Immature natural killer cell (primary cell): ENCODE measurements around the gene GRID1. TPM values are rescaled to one million over a fixed set of nuclear protein-coding genes. Genes with fewer than 3 reads are reported as not detected.
"Not testable (repeated sequence)": the region's sequence is repeated elsewhere in the genome, so short reads cannot be mapped to it uniquely, and the experiment has no call there.

ENCODE experiments used
- DNase-seq, 3 donors: peaks; one replicate each; pipeline ENCODE4 v3.0.0; 2022; ENCODE audit warnings: mixed read lengths in 1 of 3
- H3K27ac Mint-ChIP-seq, 6 donors: one replicate each; pipeline ENCODE4 v1.8.0; 2020; ENCODE audit warnings: mixed read lengths in 6 of 6, mild to moderate bottlenecking in 5 of 6, inconsistent platforms in 4 of 6, moderate library complexity in 3 of 6
- H3K27me3 Mint-ChIP-seq, 3 donors: one replicate each; pipeline ENCODE4 v1.8.0; 2020 to 2021; ENCODE audit warnings: low read depth in 3 of 3, mild to moderate bottlenecking in 3 of 3, mixed read lengths in 3 of 3, moderate library complexity in 3 of 3, inconsistent platforms in 1 of 3
- H3K36me3 Mint-ChIP-seq, 3 donors: one replicate each; pipeline ENCODE4 v1.8.0; 2020; ENCODE audit warnings: mixed read lengths in 3 of 3, inconsistent platforms in 2 of 3, mild to moderate bottlenecking in 2 of 3
- H3K4me1 Mint-ChIP-seq, 2 donors: one replicate each; pipeline ENCODE4 v1.8.0; 2020; ENCODE audit warnings: inconsistent platforms in 2 of 2, mild to moderate bottlenecking in 2 of 2, mixed read lengths in 2 of 2, moderate library complexity in 1 of 2
- H3K4me3 Mint-ChIP-seq, 5 donors: one replicate each; pipeline ENCODE4 v1.8.0; 2020; ENCODE audit warnings: mild to moderate bottlenecking in 5 of 5, mixed read lengths in 5 of 5, inconsistent platforms in 3 of 5, moderate library complexity in 3 of 5
- H3K9me3 Mint-ChIP-seq, 6 donors: one replicate each; pipeline ENCODE4 v1.8.0; 2020; ENCODE audit warnings: mild to moderate bottlenecking in 6 of 6, mixed read lengths in 6 of 6, inconsistent platforms in 4 of 6, moderate library complexity in 3 of 6
- polyA plus RNA-seq, 3 donors: library from polyadenylated mRNA; unstranded; fragments of 300-500 nt; fragmentation: Illumina TruSeq; gene quantifications; one replicate each; pipeline ENCODE4 v1.2.3, GENCODE V29; 2021

Gene GRID1
- polyA plus RNA-seq, 3 donors from 2014 or later: not detected

- H3K4me1 Mint-ChIP-seq: no peaks in the 10 kb centered on the region
- no peaks in the 10 kb centered on the region for H3K36me3 Mint-ChIP-seq
- H3K27me3 Mint-ChIP-seq: peaks cover 0 to 3% (median 2%) of the 10 kb centered on the region in 3 donors
- no peak for DNase-seq
- H3K27ac Mint-ChIP-seq: no peak overlapping the region
- H3K9me3 Mint-ChIP-seq: peaks cover 0 to 5% (median 0%) of the 10 kb centered on the region in 6 donors
- no peak overlapping the region for H3K4me3 Mint-ChIP-seq
These were observed 630.6 kb downstream of the GRID1 start for GRCh38 chr10:85735997-85736396.

DNA sequence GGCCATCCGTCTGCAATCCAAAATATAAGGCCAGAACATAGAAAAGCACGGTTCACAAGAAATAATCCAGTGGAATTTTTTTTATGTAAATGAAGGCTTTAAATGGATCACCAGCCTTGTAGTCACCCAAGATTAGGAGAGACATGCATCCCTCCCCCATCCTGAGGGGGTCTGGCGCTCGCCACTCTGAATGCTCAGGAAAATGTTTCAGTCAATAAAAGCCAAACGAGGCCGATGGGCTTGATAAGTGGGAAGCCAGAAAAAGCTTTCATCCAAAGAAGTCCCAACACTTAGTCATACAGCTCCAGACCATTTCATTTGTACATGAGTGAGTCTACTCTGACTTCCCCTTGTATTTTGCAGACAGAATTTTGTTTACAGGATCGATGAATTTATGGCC, 631.8 kb downstream of the GRID1 start:
- H3K36me3 Mint-ChIP-seq: no peaks in the 10 kb centered on the region
- H3K4me3 Mint-ChIP-seq: no peak overlapping the region
- no peak for DNase-seq

GRCh38 chr10:85724215-85724614, 642.4 kb downstream of the GRID1 start:
- H3K36me3 Mint-ChIP-seq: no peaks in the 10 kb centered on the region
- H3K9me3 Mint-ChIP-seq: peaks cover 0 to 16% (median 1%) of the 10 kb centered on the region in 6 donors
- no peak for DNase-seq
- H3K4me1 Mint-ChIP-seq: no peaks in the 10 kb centered on the region
- H3K27ac Mint-ChIP-seq: no peak overlapping the region
- no peak overlapping the region for H3K4me3 Mint-ChIP-seq
- H3K27me3 Mint-ChIP-seq: no peaks in the 10 kb centered on the region

More for the DNA sequence above, 631.8 kb downstream of the GRID1 start:
- H3K9me3 Mint-ChIP-seq: peaks cover 0 to 5% (median 0%) of the 10 kb centered on the region in 6 donors
- no peaks in the 10 kb centered on the region for H3K4me1 Mint-ChIP-seq
- peaks cover 0 to 3% (median 2%) of the 10 kb centered on the region in 3 donors for H3K27me3 Mint-ChIP-seq
- no peak overlapping the region for H3K27ac Mint-ChIP-seq

DNA sequence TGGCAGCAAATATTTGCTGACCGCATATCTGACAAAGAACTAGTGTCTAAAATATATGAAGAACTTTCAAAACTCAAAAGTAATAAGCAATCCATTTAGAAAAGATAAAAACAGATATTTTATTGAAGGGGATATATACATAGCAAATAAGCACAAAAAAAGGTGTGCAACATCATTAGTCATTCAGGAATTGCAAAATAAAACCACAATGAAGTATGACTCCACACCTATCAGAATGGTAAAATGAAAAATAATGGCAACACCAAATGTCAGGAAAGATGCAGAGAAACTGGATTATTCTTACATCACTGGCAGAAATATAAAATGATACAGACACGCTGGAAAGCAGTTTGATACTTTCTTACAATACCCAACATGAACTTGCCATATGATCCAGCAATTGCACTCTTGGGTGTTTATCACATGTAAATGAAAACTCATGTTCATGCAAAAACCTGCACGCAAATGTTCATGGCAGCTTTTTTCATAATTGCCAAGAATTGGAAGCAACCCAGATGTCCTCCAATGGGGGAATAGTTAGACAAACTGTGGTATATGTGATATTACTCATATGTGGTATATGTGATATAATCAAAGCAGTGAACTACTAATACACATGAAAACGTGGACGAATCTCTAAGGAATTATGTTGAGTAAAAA, 645.5 kb downstream of the GRID1 start:
- Mint-ChIP-seq H3K27me3 (peaks cover 0 to 2% (median 1%) of the 10 kb centered on the region in 3 donors), H3K27ac (no peak overlapping the region), H3K4me3 (no peak overlapping the region), H3K4me1 (no peaks in the 10 kb centered on the region), H3K36me3 (no peaks in the 10 kb centered on the region), H3K9me3 (peaks cover 0 to 10% (median 2%) of the 10 kb centered on the region in 6 donors)
- DNase-seq: no peak

GRCh38 chr10:85719408-85719807, 647.2 kb downstream of the GRID1 start:
- Mint-ChIP-seq H3K27me3 (peaks cover 0 to 4% (median 2%) of the 10 kb centered on the region in 3 donors), H3K27ac (no peak overlapping the region), H3K4me1 (no peaks in the 10 kb centered on the region), H3K36me3 (no peaks in the 10 kb centered on the region), H3K4me3 (no peak overlapping the region), H3K9me3 (peaks cover 0 to 18% (median 2%) of the 10 kb centered on the region in 6 donors)
- DNase-seq: no peak

DNA sequence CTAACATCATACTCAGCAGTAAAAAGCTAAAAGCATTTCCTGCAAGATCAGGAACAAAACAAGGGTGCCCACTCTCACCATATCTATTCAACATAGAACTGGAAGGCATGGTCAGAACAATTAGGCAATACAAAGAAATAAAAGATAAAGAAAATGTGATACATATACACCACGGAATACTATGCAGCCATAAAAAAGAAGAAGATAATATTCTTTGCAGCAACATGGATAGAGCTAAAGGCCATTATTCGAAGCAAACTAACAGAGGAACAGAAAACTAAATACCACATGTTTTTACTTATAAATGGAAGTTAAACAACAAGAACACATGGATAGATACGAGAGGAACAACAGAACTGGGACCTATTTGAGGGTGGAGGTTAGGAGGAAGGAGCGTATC, 652.7 kb downstream of the GRID1 start:
- Mint-ChIP-seq H3K9me3 (peaks cover 0 to 19% (median 1%) of the 10 kb centered on the region in 6 donors), H3K36me3 (no peaks in the 10 kb centered on the region), H3K4me3 (no peak overlapping the region), H3K27me3 (peaks cover 0 to 4% (median 3%) of the 10 kb centered on the region in 3 donors), H3K4me1 (no peaks in the 10 kb centered on the region), H3K27ac (no peak overlapping the region)
- DNase-seq: no peak

- Mint-ChIP-seq H3K27ac (no peak overlapping the region), H3K9me3 (peaks cover 0 to 19% (median 8%) of the 10 kb centered on the region in 6 donors), H3K36me3 (no peaks in the 10 kb centered on the region), H3K4me3 (no peak overlapping the region), H3K27me3 (peaks cover 0 to 2% (median 1%) of the 10 kb centered on the region in 3 donors), H3K4me1 (no peaks in the 10 kb centered on the region)
- no peak for DNase-seq
These were observed 663.8 kb downstream of the GRID1 start for GRCh38 chr10:85702768-85703167.

DNA sequence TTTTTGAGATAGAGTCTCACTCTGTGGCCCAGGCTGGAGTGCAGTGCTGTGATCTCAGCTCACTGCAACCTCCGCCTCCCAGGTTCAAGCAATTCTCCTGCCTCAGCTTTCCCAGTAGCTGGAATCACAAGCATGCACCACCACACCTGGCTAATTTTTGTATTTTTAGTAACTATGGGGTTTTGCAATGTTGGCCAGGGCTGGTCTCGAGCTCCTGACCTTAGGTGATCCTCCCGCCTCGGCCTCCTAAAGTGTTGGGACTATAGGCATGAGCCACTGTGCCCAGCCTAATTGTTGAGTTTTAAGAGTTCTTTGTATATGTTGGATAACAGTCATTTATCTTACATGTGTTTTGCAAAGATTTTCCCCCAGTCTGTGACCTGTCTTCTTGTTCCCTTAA, 667.5 kb downstream of the GRID1 start:
- H3K27me3 Mint-ChIP-seq, H3K4me1 Mint-ChIP-seq, H3K27ac Mint-ChIP-seq: not testable (repeated sequence)

DNA sequence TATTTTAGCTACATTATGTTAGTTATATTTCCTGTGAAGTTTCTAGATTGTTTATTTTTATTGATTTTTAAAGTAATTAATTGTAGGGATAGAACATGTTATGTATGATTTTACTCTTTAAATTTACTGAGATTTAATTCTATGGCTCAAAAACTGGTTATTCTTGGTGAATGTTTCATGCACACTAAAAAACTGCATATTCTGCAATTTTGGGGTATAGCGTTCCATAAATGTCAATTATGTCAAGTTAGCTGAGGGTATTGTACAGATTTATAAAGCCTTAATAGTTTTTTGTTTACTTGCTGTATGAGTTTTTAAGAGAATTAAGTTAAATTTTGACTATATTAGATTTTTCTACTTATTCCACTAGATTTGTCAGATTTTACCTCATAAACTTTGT, 669.7 kb downstream of the GRID1 start:
- Mint-ChIP-seq H3K27me3 (peaks cover 0 to 1% (median 0%) of the 10 kb centered on the region in 3 donors), H3K4me3 (no peak overlapping the region), H3K9me3 (peaks cover 0 to 13% (median 6%) of the 10 kb centered on the region in 6 donors), H3K27ac (no peak overlapping the region), H3K4me1 (no peaks in the 10 kb centered on the region), H3K36me3 (no peaks in the 10 kb centered on the region)
- no peak for DNase-seq

More for the DNA sequence above, 667.5 kb downstream of the GRID1 start:
- H3K9me3 Mint-ChIP-seq, DNase-seq, H3K36me3 Mint-ChIP-seq, H3K4me3 Mint-ChIP-seq: not testable (repeated sequence)

DNA sequence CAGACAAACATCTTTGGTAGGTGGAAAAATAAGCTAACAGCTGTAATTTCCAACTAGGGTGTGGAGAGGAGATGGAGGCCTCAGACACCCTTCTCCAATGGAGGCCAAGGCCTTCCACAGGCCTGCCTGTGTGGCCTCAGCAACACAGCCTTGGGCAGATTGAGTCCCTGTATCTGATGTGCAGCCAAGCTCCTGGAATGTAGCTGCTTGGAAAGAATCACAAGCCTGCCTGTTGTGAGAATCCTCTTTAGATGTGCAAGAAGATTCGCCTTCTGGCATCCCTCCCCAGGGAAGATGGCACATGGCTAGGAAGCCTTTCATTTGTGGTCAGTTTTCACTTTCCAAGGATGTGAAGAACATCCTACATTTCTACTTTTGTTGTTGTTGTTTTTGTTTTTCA, 684.0 kb downstream of the GRID1 start:
- H3K9me3 Mint-ChIP-seq: peaks cover 0 to 7% (median 3%) of the 10 kb centered on the region in 6 donors
- no peak overlapping the region for H3K4me3 Mint-ChIP-seq
- H3K4me1 Mint-ChIP-seq: no peaks in the 10 kb centered on the region
- H3K27me3 Mint-ChIP-seq: peaks cover 0 to 3% (median 0%) of the 10 kb centered on the region in 3 donors
- no peaks in the 10 kb centered on the region for H3K36me3 Mint-ChIP-seq
- no peak overlapping the region for H3K27ac Mint-ChIP-seq
- no peak for DNase-seq

DNA sequence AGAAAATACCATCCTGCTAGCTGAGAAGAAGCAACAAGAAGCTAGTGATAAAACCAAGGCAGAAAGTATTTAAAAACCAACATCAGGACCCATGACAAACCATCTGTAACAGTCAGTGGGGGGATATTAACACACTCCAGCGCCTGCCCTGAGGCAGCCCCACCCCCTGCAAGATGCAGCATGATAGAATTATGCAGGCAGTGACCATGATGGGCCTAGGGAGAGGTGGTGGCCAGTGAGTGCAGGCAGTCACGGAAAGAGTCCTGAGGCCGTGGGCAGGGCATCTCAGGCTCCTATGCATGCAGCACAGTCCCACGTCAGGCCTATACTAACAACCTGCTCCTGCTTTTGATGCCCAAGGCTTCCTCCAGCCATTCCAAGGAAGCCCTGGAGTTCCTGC, 686.9 kb downstream of the GRID1 start:
- no peaks in the 10 kb centered on the region for H3K4me1 Mint-ChIP-seq
- no peaks in the 10 kb centered on the region for H3K36me3 Mint-ChIP-seq
- DNase-seq: no peak
- no peak overlapping the region for H3K27ac Mint-ChIP-seq
- H3K9me3 Mint-ChIP-seq: peaks cover 0 to 9% (median 6%) of the 10 kb centered on the region in 6 donors
- H3K4me3 Mint-ChIP-seq: no peak overlapping the region
- H3K27me3 Mint-ChIP-seq: peaks cover 0 to 6% (median 0%) of the 10 kb centered on the region in 3 donors

DNA sequence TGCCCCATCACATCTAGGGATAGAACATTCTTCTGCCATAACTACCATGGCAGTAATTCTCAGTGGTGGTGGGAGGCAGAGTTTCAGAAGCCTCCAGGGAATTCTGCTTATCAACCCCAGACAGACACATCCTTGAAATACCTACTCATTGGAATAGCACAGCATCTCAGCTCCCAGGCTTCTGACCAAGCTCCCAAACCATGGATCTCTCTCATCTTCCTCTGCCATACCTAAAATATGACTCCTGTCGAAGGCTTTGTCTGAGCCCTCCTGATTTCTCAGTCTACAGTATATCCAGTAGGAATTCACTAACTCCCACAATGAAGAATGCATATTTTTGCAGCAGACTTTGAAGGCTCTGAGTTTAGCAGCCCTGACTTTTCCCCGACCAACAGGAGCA, 687.5 kb downstream of the GRID1 start:
- H3K9me3 Mint-ChIP-seq: peaks cover 0 to 9% (median 6%) of the 10 kb centered on the region in 6 donors
- H3K27me3 Mint-ChIP-seq: peaks cover 0 to 6% (median 0%) of the 10 kb centered on the region in 3 donors
- H3K36me3 Mint-ChIP-seq: no peaks in the 10 kb centered on the region
- no peaks in the 10 kb centered on the region for H3K4me1 Mint-ChIP-seq
- no peak overlapping the region for H3K27ac Mint-ChIP-seq
- no peak overlapping the region for H3K4me3 Mint-ChIP-seq
- no peak for DNase-seq

GRCh38 chr10:85674851-85675250, 691.7 kb downstream of the GRID1 start:
- Mint-ChIP-seq H3K27me3 (peaks cover 0 to 6% (median 1%) of the 10 kb centered on the region in 3 donors), H3K4me3 (no peak overlapping the region), H3K4me1 (no peaks in the 10 kb centered on the region), H3K27ac (no peak overlapping the region), H3K36me3 (no peaks in the 10 kb centered on the region), H3K9me3 (peaks cover 4 to 12% (median 8%) of the 10 kb centered on the region in 6 donors)
- no peak for DNase-seq

- Mint-ChIP-seq H3K36me3 (no peaks in the 10 kb centered on the region), H3K27me3 (peaks cover 0 to 6% (median 1%) of the 10 kb centered on the region in 3 donors), H3K27ac (no peak overlapping the region), H3K4me1 (no peaks in the 10 kb centered on the region), H3K4me3 (no peak overlapping the region), H3K9me3 (peaks cover 0 to 14% (median 9%) of the 10 kb centered on the region in 6 donors)
- no peak for DNase-seq
These were observed 693.3 kb downstream of the GRID1 start for GRCh38 chr10:85673270-85673669.

GRCh38 chr10:85671530-85671929, 695.1 kb downstream of the GRID1 start:
- H3K4me1 Mint-ChIP-seq: no peaks in the 10 kb centered on the region
- no peak overlapping the region for H3K4me3 Mint-ChIP-seq
- H3K27ac Mint-ChIP-seq: no peak overlapping the region
- no peaks in the 10 kb centered on the region for H3K36me3 Mint-ChIP-seq
- DNase-seq: no peak
- peaks cover 0 to 4% (median 1%) of the 10 kb centered on the region in 3 donors for H3K27me3 Mint-ChIP-seq
- peaks cover 0 to 14% (median 5%) of the 10 kb centered on the region in 6 donors for H3K9me3 Mint-ChIP-seq
